ENCODE results near the gene ZCCHC24.

The ZCCHC24 gene

GRCh38 chr10:79458483-79458882 is 13.1 kb upstream of the ZCCHC24 start:
- no peak for TF ChIP-seq CTCF (IDR thresholded peaks at IDR 0.05)
- H3K9me3 ChIP-seq, result no peaks in the 10 kb centered on the region

GRCh38 chr10:79457256-79457785 is 11.9 kb upstream of the ZCCHC24 start:
- no peaks in the 10 kb centered on the region for H3K4me1 ChIP-seq (ENCODE audit: control insufficient read depth in 1 of 2, insufficient read depth in 1 of 2, low read depth in 1 of 2, low read length in 1 of 2)
- no peak overlapping the region for H3K27ac ChIP-seq
- H3K27me3 ChIP-seq, result peaks cover 34% of the 10 kb centered on the region
- H3K4me3 ChIP-seq (ENCODE audit: low read depth in 1 of 2, low read length in 1 of 2), result no peak overlapping the region
- TF ChIP-seq CTCF (IDR thresholded peaks at IDR 0.05), result no peak
- H3K36me3 ChIP-seq, result no peaks in the 10 kb centered on the region
- H3K9me3 ChIP-seq, result no peaks in the 10 kb centered on the region

More at GRCh38 chr10:79458483-79458882, 13.1 kb upstream of the ZCCHC24 start:
- H3K36me3 ChIP-seq, result no peaks in the 10 kb centered on the region
- no peak overlapping the region for H3K27ac ChIP-seq
- H3K27me3 ChIP-seq, result peaks cover 36% of the 10 kb centered on the region
- H3K4me1 ChIP-seq (ENCODE audit: control insufficient read depth in 1 of 2, insufficient read depth in 1 of 2, low read depth in 1 of 2, low read length in 1 of 2), result no peaks in the 10 kb centered on the region
- H3K4me3 ChIP-seq (ENCODE audit: low read depth in 1 of 2, low read length in 1 of 2), result no peak overlapping the region

GRCh38 chr10:79454259-79454658 is 8.8 kb upstream of the ZCCHC24 start:
- no peaks in the 10 kb centered on the region for H3K4me1 ChIP-seq (ENCODE audit: control insufficient read depth in 1 of 2, insufficient read depth in 1 of 2, low read depth in 1 of 2, low read length in 1 of 2)

GRCh38 chr10:79453392-79453791 is 8.0 kb upstream of the ZCCHC24 start:
- Histone ChIP-seq H3K9me3 (no peaks in the 10 kb centered on the region), H3K27me3 (peaks cover 37% of the 10 kb centered on the region), H3K4me3 (ENCODE audit: low read depth in 1 of 2, low read length in 1 of 2) (no peak overlapping the region), H3K36me3 (no peaks in the 10 kb centered on the region), H3K27ac (no peak overlapping the region), H3K4me1 (ENCODE audit: control insufficient read depth in 1 of 2, insufficient read depth in 1 of 2, low read depth in 1 of 2, low read length in 1 of 2) (no peaks in the 10 kb centered on the region)
- no peak for TF ChIP-seq CTCF (IDR thresholded peaks at IDR 0.05)

More at GRCh38 chr10:79454259-79454658, 8.8 kb upstream of the ZCCHC24 start:
- Histone ChIP-seq H3K27ac (no peak overlapping the region), H3K27me3 (peaks cover 28% of the 10 kb centered on the region), H3K9me3 (no peaks in the 10 kb centered on the region), H3K36me3 (no peaks in the 10 kb centered on the region), H3K4me3 (ENCODE audit: low read depth in 1 of 2, low read length in 1 of 2) (no peak overlapping the region)
- TF ChIP-seq CTCF (IDR thresholded peaks at IDR 0.05), result no peak

- no peak overlapping the region for H3K27ac ChIP-seq
- H3K27me3 ChIP-seq, result peaks cover 49% of the 10 kb centered on the region
- no peaks in the 10 kb centered on the region for H3K9me3 ChIP-seq
Measured at GRCh38 chr10:79452174-79452611, 6.8 kb upstream of the ZCCHC24 start.

More at GRCh38 chr10:79452174-79452611, 6.8 kb upstream of the ZCCHC24 start:
- TF ChIP-seq CTCF (IDR thresholded peaks at IDR 0.05), result no peak
- Histone ChIP-seq H3K36me3 (no peaks in the 10 kb centered on the region), H3K4me1 (ENCODE audit: control insufficient read depth in 1 of 2, insufficient read depth in 1 of 2, low read depth in 1 of 2, low read length in 1 of 2) (no peaks in the 10 kb centered on the region), H3K4me3 (ENCODE audit: low read depth in 1 of 2, low read length in 1 of 2) (no peak overlapping the region)
